HepG2 (cell line): ENCODE results near the gene POU6F1. TPM values are rescaled to one million over a fixed set of nuclear protein-coding genes. Genes with fewer than 3 reads are reported as not detected.
A peak's percentile ranks its signal among the peaks of the same experiment; 100 is the strongest.

Experiments
- EP300 ChIP-seq, 3 experiments: sonication (generic) in 1 of 3; formaldehyde crosslinking in 1 of 3; IDR thresholded peaks; 2 replicates each; pipeline versions ENCODE4 v1.5.1 to v1.6.1; 2011 to 2020; ENCODE audit warnings: low read depth in 2 of 3, low read length in 2 of 3, borderline replicate concordance in 1 of 3, improper control_type of control experiment in 1 of 3, mild to moderate bottlenecking in 1 of 3, missing genetic modification reagents in 1 of 3, moderate library complexity in 1 of 3
- FUBP1 ChIP-seq: sonication (generic); formaldehyde crosslinking; IDR thresholded peaks from 2 replicates; pipeline ENCODE4 v1.5.1; 2020; ENCODE audit warnings: missing genetic modification reagents, mild to moderate bottlenecking, borderline replicate concordance
- MTF2 ChIP-seq: sonication (generic); formaldehyde crosslinking; IDR thresholded peaks from 2 replicates; pipeline ENCODE4 v1.5.0; 2020; ENCODE audit warnings: missing genetic modification reagents, borderline replicate concordance
- NFE2L2 ChIP-seq: fragments of 150-350 bp; IDR thresholded peaks from 2 replicates; pipeline ENCODE4 v1.6.1; 2014; ENCODE audit warnings: low read length
- PBX2 ChIP-seq: IDR thresholded peaks from 2 replicates; pipeline ENCODE4 v1.6.1; 2016; ENCODE audit warnings: control low read depth
- POLR2AphosphoS2 ChIP-seq: IDR thresholded peaks from 2 replicates; pipeline ENCODE4 v1.6.1; 2011; ENCODE audit warnings: low read depth, low read length, improper control_type of control experiment
- SMC3 ChIP-seq: IDR thresholded peaks from 2 replicates; pipeline ENCODE4 v1.6.1; 2011; ENCODE audit warnings: low read length, improper control_type of control experiment
- USF2 ChIP-seq, 2 experiments: sonication (generic) in 1 of 2; formaldehyde crosslinking in 1 of 2; IDR thresholded peaks; 2 replicates each; pipeline versions ENCODE4 v1.5.1 to v1.6.1; 2011 to 2020; ENCODE audit warnings: borderline replicate concordance in 1 of 2, low read depth in 1 of 2, low read length in 1 of 2, mild to moderate bottlenecking in 1 of 2, missing genetic modification reagents in 1 of 2, moderate library complexity in 1 of 2
- ZNF230 ChIP-seq: sonication (generic); formaldehyde crosslinking; IDR thresholded peaks from 2 replicates; pipeline ENCODE4 v1.4.0; 2020; ENCODE audit warnings: mild to moderate bottlenecking, missing genetic modification reagents
- ZNF260 ChIP-seq: sonication (generic); formaldehyde crosslinking; IDR thresholded peaks from 2 replicates; pipeline ENCODE4 v1.4.0; 2020; ENCODE audit warnings: missing genetic modification reagents, low read depth, mild to moderate bottlenecking, borderline replicate concordance
- ZNF770 ChIP-seq: sonication (generic); formaldehyde crosslinking; IDR thresholded peaks from 2 replicates; pipeline ENCODE4 v1.5.0; 2020; ENCODE audit warnings: mild to moderate bottlenecking, missing genetic modification reagents
- ZNF780A ChIP-seq: sonication (generic); formaldehyde crosslinking; IDR thresholded peaks from 2 replicates; pipeline ENCODE4 v1.8.0; 2022; ENCODE audit warnings: mild to moderate bottlenecking, missing genetic modification reagents, moderate library complexity
- polyA plus RNA-seq, 8 experiments: library from polyadenylated mRNA; depleted of rRNA in 3 of 8; stranded (reverse) in 7 of 8; unstranded in 1 of 8; fragments of >200 nt; fragmentation: Illumina TruSeq in 4 of 8; extraction: Trizol in 4 of 8; gene quantifications; 2 replicates each; pipeline versions ENCODE4 v1.2.1 to v1.2.3, GENCODE V29; 2011 to 2016; ENCODE audit warnings: low read depth in 4 of 8, missing spikeins in 1 of 8, mixed read lengths in 1 of 8; ENCODE audit not compliant: insufficient read depth in 1 of 8
- total RNA-seq, 5 experiments: library from RNA; depleted of rRNA; stranded (reverse); fragments of >200 nt; fragmentation: Illumina TruSeq; extraction: Trizol; gene quantifications; 2 replicates each; pipeline ENCODE4 v1.2.3, GENCODE V29; 2016; ENCODE audit warnings: low read depth in 1 of 5
- TF ChIP-seq, protein P1 (sequence below): sonication (generic); formaldehyde crosslinking; IDR thresholded peaks from 2 replicates; pipeline ENCODE4 v1.5.0; 2020; ENCODE audit warnings: mild to moderate bottlenecking, missing genetic modification reagents

POU6F1 gene
- total and polyA plus RNA-seq, 2 of the 13 experiments (the other 11 are each of a cell fraction or from before 2014, with no cell fraction given), result 0.48 to 0.51 TPM

GRCh38 chr12:51172515-51173431 lies 45.1 kb downstream of the POU6F1 start, which contains the start of gene TFCP2 (continued):
- TF ChIP-seq ZNF770 (CRISPR knock-in tag) (0 out of 2 replicates have a peak, but pooled peaks have one; percentile 29), MTF2 (no peak), ZNF780A (CRISPR knock-in tag) (no peak), ZNF260 (CRISPR knock-in tag) (no peak), PBX2 (CRISPR knock-in tag) (no peak), POLR2AphosphoS2 (no peak), NFE2L2 (no peak), USF2 (IDR thresholded peaks at IDR 0.05; ENCODE audit: low read depth, low read length) (peak; percentile 38; the same call in 1 of the 2 replicates), USF2 (CRISPR knock-in tag; IDR thresholded peaks at IDR 0.05; ENCODE audit: borderline replicate concordance) (no peak), FUBP1 (CRISPR knock-in tag) (no peak), ZNF230 (CRISPR knock-in tag) (no peak), SMC3 (no peak), EP300 (IDR thresholded peaks at IDR 0.05; ENCODE audit: low read depth in 2 of 2, low read length in 2 of 2) (no peak), EP300 (CRISPR knock-in tag; IDR thresholded peaks at IDR 0.05; ENCODE audit: borderline replicate concordance) (no peak)
- TF ChIP-seq, protein P1, sequence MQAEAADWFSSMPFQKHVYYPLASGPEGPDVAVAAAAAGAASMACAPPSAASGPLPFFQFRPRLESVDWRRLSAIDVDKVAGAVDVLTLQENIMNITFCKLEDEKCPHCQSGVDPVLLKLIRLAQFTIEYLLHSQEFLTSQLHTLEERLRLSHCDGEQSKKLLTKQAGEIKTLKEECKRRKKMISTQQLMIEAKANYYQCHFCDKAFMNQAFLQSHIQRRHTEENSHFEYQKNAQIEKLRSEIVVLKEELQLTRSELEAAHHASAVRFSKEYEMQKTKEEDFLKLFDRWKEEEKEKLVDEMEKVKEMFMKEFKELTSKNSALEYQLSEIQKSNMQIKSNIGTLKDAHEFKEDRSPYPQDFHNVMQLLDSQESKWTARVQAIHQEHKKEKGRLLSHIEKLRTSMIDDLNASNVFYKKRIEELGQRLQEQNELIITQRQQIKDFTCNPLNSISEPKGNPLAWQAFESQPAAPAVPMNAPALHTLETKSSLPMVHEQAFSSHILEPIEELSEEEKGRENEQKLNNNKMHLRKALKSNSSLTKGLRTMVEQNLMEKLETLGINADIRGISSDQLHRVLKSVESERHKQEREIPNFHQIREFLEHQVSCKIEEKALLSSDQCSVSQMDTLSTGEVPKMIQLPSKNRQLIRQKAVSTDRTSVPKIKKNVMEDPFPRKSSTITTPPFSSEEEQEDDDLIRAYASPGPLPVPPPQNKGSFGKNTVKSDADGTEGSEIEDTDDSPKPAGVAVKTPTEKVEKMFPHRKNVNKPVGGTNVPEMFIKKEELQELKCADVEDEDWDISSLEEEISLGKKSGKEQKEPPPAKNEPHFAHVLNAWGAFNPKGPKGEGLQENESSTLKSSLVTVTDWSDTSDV (CRISPR knock-in tag), result no peak
